ENCODE data around the gene SLC17A3. TPM values are rescaled to one million over a fixed set of nuclear protein-coding genes. Genes with fewer than 3 reads are reported as not detected.

SLC17A3 gene
- total and polyA plus RNA-seq, 7 experiments from 2014 or later: 0.36 TPM; not detected in 6

Other genes starting within 250 kb of the SLC17A3 start
- not detected for gene SCGN, start 222.0 kb downstream of the SLC17A3 start, total RNA-seq
- not detected for gene SCGN, start 222.0 kb downstream of the SLC17A3 start, polyA plus RNA-seq
- not detected for gene SLC17A4, start 119.5 kb downstream of the SLC17A3 start, total RNA-seq
- gene SLC17A4, start 119.5 kb downstream of the SLC17A3 start, polyA plus RNA-seq: not detected
- gene SLC17A1, start 42.2 kb downstream of the SLC17A3 start, total RNA-seq: not detected
- not detected for gene SLC17A1, start 42.2 kb downstream of the SLC17A3 start, polyA plus RNA-seq
- under 1 TPM in 1 of 5 experiments, not detected in 4; 0.15 TPM for gene SLC17A2, start 56.4 kb upstream of the SLC17A3 start, total RNA-seq
- not detected for gene SLC17A2, start 56.4 kb upstream of the SLC17A3 start, polyA plus RNA-seq
- gene TRIM38, start 88.6 kb upstream of the SLC17A3 start, total RNA-seq: 10 to 100 TPM; 17.4 to 32.8 (median 29.9) TPM
- gene TRIM38, start 88.6 kb upstream of the SLC17A3 start, polyA plus RNA-seq: 1 to 10 TPM; 4.4 to 9.5 TPM
- 1 to 10 TPM; 1.5 to 4.6 (median 2.5) TPM for gene HFE, start 213.2 kb upstream of the SLC17A3 start, total RNA-seq
- under 1 TPM; 0.65 to 0.85 TPM for gene HFE, start 213.2 kb upstream of the SLC17A3 start, polyA plus RNA-seq

All from naive thymus-derived CD4-positive, alpha-beta T cell (primary cell).